ENCODE results near the gene DDX23. TPM values are rescaled to one million over a fixed set of nuclear protein-coding genes. Genes with fewer than 3 reads are reported as not detected.

The DDX23 gene
- total and polyA plus RNA-seq, 12 donors = 39.0 to 85.4 (median 66.4) TPM

DNA sequence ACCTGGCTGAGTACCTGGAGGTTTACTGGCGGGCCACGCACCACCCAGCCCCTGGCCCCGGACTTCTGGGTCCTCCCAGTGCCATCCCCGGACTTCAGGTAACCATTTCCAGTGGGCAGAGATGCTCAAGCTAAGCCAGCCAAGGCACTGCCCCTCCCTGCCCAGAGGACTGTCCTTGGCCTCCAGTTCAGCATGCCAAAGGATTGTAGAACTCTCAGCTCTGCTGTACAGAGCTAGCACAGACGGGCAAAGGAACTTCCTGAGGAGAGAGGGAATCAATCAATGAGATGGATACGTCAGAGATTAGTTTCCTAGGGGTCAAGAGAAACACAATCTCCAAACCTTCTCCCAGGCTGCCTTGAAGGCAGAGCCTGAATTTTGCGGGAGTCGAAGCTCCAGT, 24.9 kb downstream of the DDX23 start:
- Histone ChIP-seq H3K36me3 (replicated peaks in 1 of 2) (peaks cover 0 to 43% of the 10 kb centered on the region in 2 donors), H3K4me3 (no peak overlapping the region), H3K27me3 (no peaks in the 10 kb centered on the region), H3K9me3 (replicated peaks in 1 of 3) (no peaks in the 10 kb centered on the region), H3K4me1 (replicated peaks in 1 of 2) (peaks cover 0 to 4% of the 10 kb centered on the region in 2 donors), H3K27ac (no peak overlapping the region)
- 38 to 60% (median 58%) methylated on average over 4 to 8 of the region's 8 CpGs for WGBS, 4 donors
- no peak for TF ChIP-seq POLR2A (IDR thresholded peaks at IDR 0.05)
- TF ChIP-seq, protein P1, sequence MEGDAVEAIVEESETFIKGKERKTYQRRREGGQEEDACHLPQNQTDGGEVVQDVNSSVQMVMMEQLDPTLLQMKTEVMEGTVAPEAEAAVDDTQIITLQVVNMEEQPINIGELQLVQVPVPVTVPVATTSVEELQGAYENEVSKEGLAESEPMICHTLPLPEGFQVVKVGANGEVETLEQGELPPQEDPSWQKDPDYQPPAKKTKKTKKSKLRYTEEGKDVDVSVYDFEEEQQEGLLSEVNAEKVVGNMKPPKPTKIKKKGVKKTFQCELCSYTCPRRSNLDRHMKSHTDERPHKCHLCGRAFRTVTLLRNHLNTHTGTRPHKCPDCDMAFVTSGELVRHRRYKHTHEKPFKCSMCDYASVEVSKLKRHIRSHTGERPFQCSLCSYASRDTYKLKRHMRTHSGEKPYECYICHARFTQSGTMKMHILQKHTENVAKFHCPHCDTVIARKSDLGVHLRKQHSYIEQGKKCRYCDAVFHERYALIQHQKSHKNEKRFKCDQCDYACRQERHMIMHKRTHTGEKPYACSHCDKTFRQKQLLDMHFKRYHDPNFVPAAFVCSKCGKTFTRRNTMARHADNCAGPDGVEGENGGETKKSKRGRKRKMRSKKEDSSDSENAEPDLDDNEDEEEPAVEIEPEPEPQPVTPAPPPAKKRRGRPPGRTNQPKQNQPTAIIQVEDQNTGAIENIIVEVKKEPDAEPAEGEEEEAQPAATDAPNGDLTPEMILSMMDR (IDR thresholded peaks at IDR 0.05) = no peak
- peak in 4 of 7 donors; percentile 33 to 59 (median 36) for DNase-seq
- intact Hi-C loops (cut with DNase I) = no loop called here

DNA sequence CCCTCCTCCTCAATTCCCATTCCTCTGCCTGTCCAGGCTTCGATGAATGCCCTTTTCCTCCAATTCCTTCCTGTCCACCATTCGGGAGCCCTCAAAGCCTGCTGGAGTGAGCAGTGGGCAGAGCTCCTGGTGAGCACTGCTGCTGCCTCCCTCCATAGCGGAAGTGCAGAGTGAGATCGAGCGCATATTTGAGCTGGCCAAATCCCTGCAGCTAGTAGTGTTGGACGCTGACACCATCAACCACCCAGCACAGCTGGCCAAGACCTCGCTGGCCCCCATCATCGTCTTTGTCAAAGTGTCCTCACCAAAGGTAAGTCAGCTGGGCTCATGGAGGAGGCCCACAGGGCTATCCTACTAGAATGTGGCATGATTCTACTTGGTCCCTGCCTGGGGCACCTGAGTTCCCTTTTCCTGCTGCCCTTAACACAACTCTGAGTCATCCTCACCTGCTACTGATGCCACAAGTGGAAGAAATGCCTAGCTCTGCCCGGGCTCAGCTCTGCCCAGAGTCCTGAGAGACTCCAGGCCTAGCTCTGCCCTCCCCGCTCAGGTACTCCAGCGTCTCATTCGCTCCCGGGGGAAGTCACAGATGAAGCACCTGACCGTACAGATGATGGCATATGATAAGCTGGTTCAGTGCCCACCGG, 25.6 kb downstream of the DDX23 start:
- WGBS, 4 donors = 84 to 90% (median 86%) methylated on average over 10 to 15 of the region's 15 CpGs
- H3K9me3 ChIP-seq (replicated peaks in 1 of 3) = no peaks in the 10 kb centered on the region
- TF ChIP-seq, protein P1 (IDR thresholded peaks at IDR 0.05) = no peak
- no peak for TF ChIP-seq POLR2A (IDR thresholded peaks at IDR 0.05)
- no peak overlapping the region for H3K27ac ChIP-seq
- no peaks in the 10 kb centered on the region for H3K27me3 ChIP-seq
- DNase-seq = no peak
- H3K36me3 ChIP-seq (replicated peaks in 1 of 2) = peaks cover 0 to 36% of the 10 kb centered on the region in 2 donors
- no peak overlapping the region for H3K4me3 ChIP-seq
- H3K4me1 ChIP-seq (replicated peaks in 1 of 2) = peaks cover 0 to 4% of the 10 kb centered on the region in 2 donors
- intact Hi-C loops (cut with DNase I) = no loop called here

DNA sequence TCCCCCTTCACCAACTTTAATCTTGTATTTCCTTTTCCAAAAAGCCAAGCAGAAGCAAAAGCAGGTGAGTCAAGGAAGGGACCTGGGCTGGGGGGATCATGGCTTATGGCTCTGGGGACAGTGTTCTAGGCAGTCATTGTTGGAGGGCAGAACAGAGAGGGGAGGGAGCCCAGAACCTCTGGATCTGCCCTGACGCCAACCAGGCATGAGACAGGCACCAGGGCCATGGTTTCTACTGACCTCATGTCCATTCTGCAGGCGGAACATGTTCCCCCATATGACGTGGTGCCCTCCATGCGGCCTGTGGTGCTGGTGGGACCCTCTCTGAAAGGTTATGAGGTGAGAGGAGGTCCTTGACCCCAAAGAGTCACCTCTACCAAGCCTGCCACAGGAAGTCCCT, 27.1 kb downstream of the DDX23 start:
- H3K4me1 ChIP-seq (replicated peaks in 1 of 2) = peaks cover 0 to 4% of the 10 kb centered on the region in 2 donors
- H3K36me3 ChIP-seq (replicated peaks in 1 of 2) = peaks cover 0 to 22% of the 10 kb centered on the region in 2 donors
- intact Hi-C loops (cut with DNase I) = no loop called here
- no peaks in the 10 kb centered on the region for H3K27me3 ChIP-seq
- H3K4me3 ChIP-seq = no peak overlapping the region
- 90 to 100% (median 97%) methylated on average over 1 to 4 of the region's 4 CpGs for WGBS, 4 donors
- DNase-seq = no peak
- H3K27ac ChIP-seq = no peak overlapping the region
- no peak for TF ChIP-seq POLR2A (IDR thresholded peaks at IDR 0.05)
- TF ChIP-seq, protein P1 (IDR thresholded peaks at IDR 0.05) = no peak
- H3K9me3 ChIP-seq (replicated peaks in 1 of 3) = no peaks in the 10 kb centered on the region

DNA sequence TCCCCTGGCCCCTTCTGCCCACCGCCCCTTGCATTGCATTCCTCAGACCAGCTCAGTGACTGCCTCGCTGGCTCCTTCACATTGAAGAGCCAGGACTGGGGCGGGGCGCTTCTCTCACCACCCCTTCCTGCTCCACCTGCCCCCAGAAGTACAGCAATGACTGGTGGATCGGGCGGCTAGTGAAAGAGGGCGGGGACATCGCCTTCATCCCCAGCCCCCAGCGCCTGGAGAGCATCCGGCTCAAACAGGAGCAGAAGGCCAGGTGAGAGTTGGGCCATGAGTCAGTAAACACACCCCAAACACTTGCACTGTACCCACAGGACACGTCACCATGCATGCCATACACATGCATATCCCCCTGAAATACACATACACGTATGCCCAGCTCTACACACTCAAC, 27.9 kb downstream of the DDX23 start:
- intact Hi-C loops (cut with DNase I) = no loop called here
- no peak for DNase-seq
- Histone ChIP-seq H3K9me3 (replicated peaks in 1 of 3) (no peaks in the 10 kb centered on the region), H3K36me3 (replicated peaks in 1 of 2) (peaks cover 0 to 14% of the 10 kb centered on the region in 2 donors), H3K27ac (no peak overlapping the region), H3K27me3 (no peaks in the 10 kb centered on the region), H3K4me1 (replicated peaks in 1 of 2) (peaks cover 0 to 4% of the 10 kb centered on the region in 2 donors), H3K4me3 (no peak overlapping the region)
- TF ChIP-seq, protein P1 (IDR thresholded peaks at IDR 0.05) = no peak
- TF ChIP-seq POLR2A (IDR thresholded peaks at IDR 0.05) = no peak
- 83 to 91% (median 87%) methylated on average over 12 of the region's 12 CpGs for WGBS, 4 donors
